ENCODE measurements around the gene CDCA3. TPM values are rescaled to one million over a fixed set of nuclear protein-coding genes. Genes with fewer than 3 reads are reported as not detected.

Gene CDCA3
- total RNA-seq: 7.0 and 13.4 TPM in 2 replicates

DNA sequence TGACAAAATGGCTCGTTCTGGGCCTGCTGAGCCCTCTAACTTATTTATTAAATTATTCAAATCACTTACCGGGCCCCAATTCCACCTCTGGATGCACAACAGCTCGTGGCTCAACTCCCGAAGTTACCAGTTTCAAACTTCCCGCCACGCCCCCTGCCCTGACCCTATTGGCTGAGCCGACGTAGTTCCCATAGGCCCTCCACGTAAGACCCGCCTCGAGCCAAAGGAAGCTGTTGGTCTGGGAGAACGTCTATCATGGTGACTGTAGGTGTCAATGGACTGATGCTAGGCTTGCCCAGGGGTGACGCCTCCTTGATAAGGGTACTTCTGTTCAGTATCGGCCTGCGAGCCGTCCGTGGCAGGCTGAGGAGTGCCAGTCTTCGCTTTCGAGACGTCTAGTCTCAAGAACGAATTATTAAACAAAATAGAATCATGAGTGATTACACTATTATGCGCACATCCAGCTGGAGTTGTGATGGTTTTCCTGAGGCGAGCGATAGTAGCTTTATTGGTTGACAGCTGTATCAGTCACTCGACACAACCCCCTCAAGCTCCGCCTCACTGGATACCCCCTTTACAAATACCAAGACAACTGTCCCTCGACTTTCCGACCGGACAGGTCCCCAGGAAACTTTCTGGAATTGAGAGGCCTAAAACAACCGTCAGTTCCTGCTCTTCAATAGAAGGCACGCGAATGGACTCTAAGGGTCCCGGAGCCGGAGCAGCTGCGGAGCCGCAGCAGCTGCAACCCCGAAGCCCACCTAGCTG is at the start of gene CDCA3:
Gene CDCA3 (minus strand): TSS at position 134 of the 768 bp plus-strand sequence. CDS start 334 bp downstream, outside the sequence.

DNA sequence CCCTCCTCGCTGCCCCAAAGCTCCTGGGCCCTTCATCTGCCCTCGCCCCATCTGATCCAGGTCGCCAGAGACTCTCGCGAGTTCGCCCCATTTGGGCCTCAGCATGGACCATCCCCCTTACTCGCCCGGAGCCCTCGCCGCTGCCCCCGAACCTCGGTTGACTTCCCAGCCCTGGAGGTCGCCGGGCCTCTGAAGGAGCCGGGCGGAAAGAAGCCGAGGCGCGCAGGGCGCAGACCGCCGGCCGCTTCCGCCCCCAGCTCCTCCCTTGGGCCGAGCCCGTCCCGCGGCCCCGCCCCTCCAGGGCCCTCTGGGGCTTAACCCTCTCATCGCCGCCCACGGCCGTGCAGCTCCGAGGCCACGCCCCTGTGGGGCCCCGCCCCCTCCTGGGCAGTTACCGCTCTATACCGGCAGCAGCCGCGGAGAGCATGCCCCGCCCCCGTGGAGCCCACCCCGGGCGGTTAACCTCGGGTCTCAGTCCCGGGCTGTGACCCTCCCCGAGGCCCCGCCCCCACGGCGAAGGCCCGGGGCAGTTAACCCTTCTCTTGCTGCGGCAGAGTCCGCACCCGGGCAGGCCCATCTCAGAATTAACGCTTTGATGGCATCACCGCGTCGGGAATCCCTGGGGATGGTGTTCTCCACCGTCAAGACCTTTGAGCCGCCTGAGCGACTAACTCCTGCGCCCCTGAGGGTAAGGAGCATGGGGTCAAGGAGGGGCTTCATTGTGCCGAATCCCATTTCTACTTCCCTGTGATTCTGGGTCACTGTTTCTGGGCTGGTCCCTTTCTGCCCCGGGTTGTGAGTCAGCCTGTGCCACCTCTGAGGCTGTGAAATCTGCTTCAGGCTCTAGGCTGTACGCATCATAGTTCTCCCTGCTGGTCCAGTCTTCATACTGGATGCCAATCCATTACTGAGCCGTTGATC is 22.3 kb upstream of the CDCA3 start, which contains the start of gene SPSB2:
Gene SPSB2 (minus strand): TSS at position 210 of the 921 bp plus-strand sequence. CDS start 402 bp downstream, outside the sequence.

DNA sequence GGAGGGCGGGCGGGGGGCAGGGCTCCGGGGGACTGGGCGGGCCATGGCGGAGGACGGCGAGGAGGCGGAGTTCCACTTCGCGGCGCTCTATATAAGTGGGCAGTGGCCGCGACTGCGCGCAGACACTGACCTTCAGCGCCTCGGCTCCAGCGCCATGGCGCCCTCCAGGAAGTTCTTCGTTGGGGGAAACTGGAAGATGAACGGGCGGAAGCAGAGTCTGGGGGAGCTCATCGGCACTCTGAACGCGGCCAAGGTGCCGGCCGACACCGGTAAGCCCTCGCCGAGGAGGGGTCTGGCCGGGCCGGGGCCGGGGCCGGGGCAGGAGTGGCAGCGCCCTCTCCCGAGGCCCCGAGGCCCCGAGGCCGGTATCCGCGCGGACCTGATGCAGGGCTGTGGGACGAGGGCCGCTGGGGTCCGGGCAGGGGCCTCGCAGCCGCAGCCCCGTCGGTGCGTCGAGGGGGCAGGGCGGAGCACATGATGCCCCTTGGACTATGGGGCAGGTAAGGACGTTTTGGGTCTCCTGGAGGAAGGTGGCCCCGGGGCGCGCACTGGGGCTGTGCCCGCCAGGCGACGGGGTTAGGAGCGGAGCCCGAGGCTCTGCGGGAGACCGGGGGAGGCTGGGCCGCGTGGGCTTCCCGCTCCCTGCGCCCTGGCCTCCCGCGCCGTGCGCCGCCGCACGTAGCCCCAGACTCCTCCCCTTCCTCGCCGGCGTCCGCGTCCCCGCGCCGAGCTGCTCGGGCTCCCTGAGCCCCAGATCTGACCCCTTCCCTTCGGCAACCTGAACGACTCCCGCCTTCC is 16.5 kb upstream of the CDCA3 start, which contains the start of gene TPI1:
Gene TPI1 (plus strand): TSS at position 119 of the 798 bp plus-strand sequence. CDS start 36 bp downstream, at position 155.

DNA sequence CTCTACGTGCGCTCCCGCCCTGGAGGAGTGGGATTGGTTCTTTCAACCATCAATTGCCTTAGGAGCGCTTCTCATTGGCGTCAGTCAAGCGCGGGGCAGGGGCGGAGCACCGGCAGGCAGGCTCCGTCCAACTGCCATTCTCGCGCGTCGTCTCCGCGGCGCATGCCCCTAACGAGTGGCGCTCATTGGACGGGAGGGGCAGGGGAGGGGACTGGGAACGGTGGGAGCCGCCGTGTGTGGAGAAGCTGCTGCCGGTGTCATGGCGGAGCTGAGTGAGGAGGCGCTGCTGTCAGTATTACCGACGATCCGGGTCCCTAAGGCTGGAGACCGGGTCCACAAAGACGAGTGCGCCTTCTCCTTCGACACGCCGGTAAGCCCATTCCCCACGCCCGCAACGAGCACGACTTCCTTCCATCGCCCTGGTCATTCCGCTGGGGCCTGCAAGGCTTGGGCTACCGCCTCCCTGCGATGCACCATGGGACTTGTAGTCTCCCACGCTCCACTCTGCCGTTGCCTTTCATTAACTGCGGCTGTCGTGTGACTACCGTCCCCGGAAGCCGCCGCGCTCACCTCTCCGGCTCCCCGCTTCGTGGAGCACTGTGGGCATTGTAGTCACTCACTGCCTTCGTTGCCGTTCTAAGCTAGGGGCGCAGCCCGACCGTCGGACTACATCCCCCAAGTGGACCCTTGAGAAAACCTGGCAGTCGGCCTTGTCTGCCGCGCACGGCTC is 1.0 kb upstream of the CDCA3 start, which contains the start of gene USP5:
Gene USP5 (plus strand): TSS at position 230 of the 730 bp plus-strand sequence. CDS start 30 bp downstream, at position 260.

GRCh38 chr12:6840761-6841515 is 10.1 kb downstream of the CDCA3 start, which contains the start of gene GNB3:
Gene GNB3 (plus strand): TSS chr12:6840925. CDS start chr12:6841288, 363 bp downstream.

GRCh38 chr12:6827982-6828780 is 22.9 kb downstream of the CDCA3 start, which contains the start of gene P3H3:
Gene P3H3 (plus strand): TSS chr12:6828407. CDS start chr12:6828441, 34 bp downstream.

GRCh38 chr12:6821591-6822425 is 29.3 kb downstream of the CDCA3 start, which contains the start of gene GPR162:
Gene GPR162 (plus strand): TSS chr12:6821821. CDS start chr12:6823899, 2,078 bp downstream.

Other genes starting within 250 kb of the CDCA3 start
- gene CHD4, start 243.9 kb downstream of the CDCA3 start, total RNA-seq: 158 and 246 TPM in 2 replicates
- gene LPAR5, start 215.3 kb downstream of the CDCA3 start, total RNA-seq: not detected in 2 replicates
- 0.16 and 0.57 TPM in 2 replicates for gene ACRBP, start 203.9 kb downstream of the CDCA3 start, total RNA-seq
- gene ING4, start 188.2 kb downstream of the CDCA3 start, total RNA-seq: 27.2 and 43.3 TPM in 2 replicates
- gene ZNF384, start 161.9 kb downstream of the CDCA3 start, total RNA-seq: 6.5 and 18.5 TPM in 2 replicates
- not detected in 2 replicates for gene PIANP, start 150.5 kb downstream of the CDCA3 start, total RNA-seq
- 27.8 and 75.8 TPM in 2 replicates for gene COPS7A, start 127.2 kb downstream of the CDCA3 start, total RNA-seq
- gene MLF2, start 98.1 kb downstream of the CDCA3 start, total RNA-seq: 75.8 and 151 TPM in 2 replicates
- 50.5 and 163 TPM in 2 replicates for gene PTMS, start 84.9 kb downstream of the CDCA3 start, total RNA-seq
- gene LAG3, start 78.8 kb downstream of the CDCA3 start, total RNA-seq: 0.13 and 0.16 TPM in 2 replicates
- gene CD4, start 61.8 kb downstream of the CDCA3 start, total RNA-seq: not detected in 2 replicates
- gene GPR162, start 29.5 kb downstream of the CDCA3 start, total RNA-seq: 0.50 and 1.5 TPM in 2 replicates
- 10.4 and 30.2 TPM in 2 replicates for gene P3H3, start 22.9 kb downstream of the CDCA3 start, total RNA-seq
- 0.44 TPM in 1 of 2 replicates, not detected in the other for gene GNB3, start 10.4 kb downstream of the CDCA3 start, total RNA-seq
- 72.7 and 101 TPM in 2 replicates for gene USP5, start 864 bp upstream of the CDCA3 start, total RNA-seq
- 873 and 896 TPM in 2 replicates for gene TPI1, start 16.2 kb upstream of the CDCA3 start, total RNA-seq
- 3.6 and 4.0 TPM in 2 replicates for gene SPSB2, start 22.0 kb upstream of the CDCA3 start, total RNA-seq
- 1.9 and 3.8 TPM in 2 replicates for gene LRRC23, start 53.5 kb upstream of the CDCA3 start, total RNA-seq
- 3.4 and 6.9 TPM in 2 replicates for gene ENO2, start 63.3 kb upstream of the CDCA3 start, total RNA-seq
- gene ATN1, start 76.7 kb upstream of the CDCA3 start, total RNA-seq: 13.4 and 23.4 TPM in 2 replicates
- gene RNU7-1, start 92.5 kb upstream of the CDCA3 start, total RNA-seq: not detected in 2 replicates
- gene C12orf57, start 92.7 kb upstream of the CDCA3 start, total RNA-seq: 97.1 and 106 TPM in 2 replicates
- gene PTPN6, start 100.1 kb upstream of the CDCA3 start, total RNA-seq: 0.97 and 3.2 TPM in 2 replicates
- gene PHB2, start 119.4 kb upstream of the CDCA3 start, total RNA-seq: 107 and 147 TPM in 2 replicates
- gene EMG1, start 119.6 kb upstream of the CDCA3 start, total RNA-seq: 35.9 and 41.9 TPM in 2 replicates
- gene LPCAT3, start 167.2 kb upstream of the CDCA3 start, total RNA-seq: 8.1 and 10.6 TPM in 2 replicates
- gene C1S, start 209.4 kb upstream of the CDCA3 start, total RNA-seq: 0.16 and 0.82 TPM in 2 replicates
- gene C1R, start 241.2 kb upstream of the CDCA3 start, total RNA-seq: 1.0 and 4.0 TPM in 2 replicates